Inferior parietal cortex (tissue), 1 donor: ENCODE results near the gene SYPL1.
A peak's percentile ranks its signal among the peaks of the same experiment; 100 is the strongest.

Source experiments
- DNase-seq: peaks from one replicate; pipeline ENCODE4 v3.0.0-alpha.2; 2016; ENCODE audit errors: extremely low spot score

The SYPL1 gene

GRCh38 chr7:106067678-106068077 is 44.4 kb downstream of the SYPL1 start:
- no peak for DNase-seq

- DNase-seq: no peak
Observed at GRCh38 chr7:106065575-106066500, 46.3 kb downstream of the SYPL1 start.

GRCh38 chr7:106064771-106065574 is 47.1 kb downstream of the SYPL1 start:
- peak; percentile 74 for DNase-seq

GRCh38 chr7:106064316-106064715 is 47.8 kb downstream of the SYPL1 start:
- DNase-seq: no peak

GRCh38 chr7:106063692-106064091 is 48.4 kb downstream of the SYPL1 start:
- no peak for DNase-seq

GRCh38 chr7:106063024-106063423 is 49.1 kb downstream of the SYPL1 start:
- no peak for DNase-seq

- DNase-seq: no peak
Observed at GRCh38 chr7:106062521-106062931, 49.6 kb downstream of the SYPL1 start.

GRCh38 chr7:106062006-106062405 is 50.1 kb downstream of the SYPL1 start:
- DNase-seq: no peak

GRCh38 chr7:106061301-106061979 is 50.7 kb downstream of the SYPL1 start:
- no peak for DNase-seq

GRCh38 chr7:106060394-106060920 is 51.7 kb downstream of the SYPL1 start:
- DNase-seq: no peak

- no peak for DNase-seq
Observed at GRCh38 chr7:106059556-106059955, 52.6 kb downstream of the SYPL1 start.

- no peak for DNase-seq
Observed at GRCh38 chr7:106058928-106059324, 53.2 kb downstream of the SYPL1 start.

- peak; percentile 76 for DNase-seq
Observed at GRCh38 chr7:106057962-106058927, 53.9 kb downstream of the SYPL1 start.

GRCh38 chr7:106057204-106057961 is 54.7 kb downstream of the SYPL1 start:
- DNase-seq: no peak

GRCh38 chr7:106056513-106057203 is 55.5 kb downstream of the SYPL1 start:
- peak; percentile 85 for DNase-seq

- DNase-seq: no peak
Observed at GRCh38 chr7:106054971-106055532, 57.1 kb downstream of the SYPL1 start.

GRCh38 chr7:106054156-106054910 is 57.8 kb downstream of the SYPL1 start:
- no peak for DNase-seq

GRCh38 chr7:106053109-106053508 is 59.0 kb downstream of the SYPL1 start:
- DNase-seq: no peak
